Heart left ventricle (tissue), 16 donors: Measurements from ENCODE around the gene LLGL2. TPM values are rescaled to one million over a fixed set of nuclear protein-coding genes. Genes with fewer than 3 reads are reported as not detected.

ENCODE experiments used
- ATAC-seq, 4 donors: fragments of 200-7000 bp; cut with Tn5 transposase; one replicate each; pipeline ENCODE4 v1.9.1; 2020 to 2022; ENCODE audit warnings: moderate library complexity in 4 of 4, mild to moderate bottlenecking in 3 of 4, moderate number of reproducible peaks in 1 of 4
- DNase-seq, 5 donors: peaks; one replicate each; pipeline ENCODE4 v3.0.0-alpha.2; 2020
- H3K27ac ChIP-seq, 12 donors: fragments of 200-600 bp; sonication (generic) in 4 of 12; one replicate each; pipeline versions ENCODE4 v1.5.0 to v1.8.0; 2016 to 2022; ENCODE audit warnings: mild to moderate bottlenecking in 2 of 12
- H3K27me3 ChIP-seq, 9 donors: fragments of 200-600 bp; sonication (generic) in 2 of 9; one replicate each; pipeline versions ENCODE4 v1.5.1 to v1.8.0; 2016 to 2022; ENCODE audit warnings: mild to moderate bottlenecking in 3 of 9
- H3K36me3 ChIP-seq, 9 donors: fragments of 200-600 bp; sonication (generic) in 2 of 9; one replicate each; pipeline versions ENCODE4 v1.5.0 to v1.8.0; 2018 to 2022; ENCODE audit warnings: mild to moderate bottlenecking in 2 of 9
- H3K4me1 ChIP-seq, 12 donors: fragments of 200-600 bp; sonication (generic) in 4 of 12; one replicate each; pipeline versions ENCODE4 v1.5.0 to v1.8.0; 2016 to 2022; ENCODE audit warnings: mild to moderate bottlenecking in 3 of 12
- H3K4me3 ChIP-seq, 12 donors: fragments of 200-600 bp; sonication (generic) in 4 of 12; one replicate each; pipeline versions ENCODE4 v1.5.0 to v1.8.0; 2017 to 2022; ENCODE audit warnings: mild to moderate bottlenecking in 9 of 12, moderate library complexity in 4 of 12
- H3K9me3 ChIP-seq, 12 donors: fragments of 200-600 bp; sonication (generic) in 4 of 12; one replicate each; pipeline versions ENCODE4 v1.5.0 to v1.8.0; 2016 to 2022; ENCODE audit warnings: mild to moderate bottlenecking in 1 of 12
- CTCF ChIP-seq, 12 donors: fragments of 200-600 bp; sonication (generic) in 4 of 12; IDR thresholded peaks; one replicate each; pipeline versions ENCODE4 v1.5.0 to v1.8.0; 2018 to 2022; ENCODE audit warnings: antibody characterized with exemption in 12 of 12, mild to moderate bottlenecking in 5 of 12
- POLR2A ChIP-seq, 2 donors: fragments of 450-650 bp; IDR thresholded peaks; one replicate each; pipeline ENCODE4 v1.6.1; 2017; ENCODE audit warnings: antibody characterized with exemption in 2 of 2, mild to moderate bottlenecking in 2 of 2, moderate library complexity in 2 of 2
- WGBS, 4 donors: extraction: QIAGEN DNeasy Blood & Tissue Kit in 2 of 4; methylation state at CpG; one replicate each; pipeline versions ENCODE4 v1.1.5 to v1.1.7; 2013 to 2018; 5-methylcytosine and 5-hydroxymethylcytosine counted together
- intact Hi-C, 10 donors: fragments of 100-400 bp; cut with DNase I; formaldehyde crosslinking; loops; one replicate each; pipeline versions ENCODE4 v1.11.1 to v1.14.2; 2022
- polyA plus RNA-seq, 2 donors: library from polyadenylated mRNA; stranded (reverse); fragments of 200-250 nt; gene quantifications; one replicate each; pipeline ENCODE4 v1.2.3, GENCODE V29; 2013
- total RNA-seq, 9 donors: library from RNA; depleted of rRNA in 2 of 9; stranded (reverse); fragments of >200 nt in 2 of 9; fragmentation: NEBNext Ultra II Directional in 3 of 9; extraction: Animal tissue kit (Norgen Biotek cat#: 25700) in 3 of 9; gene quantifications; one replicate each; pipeline versions ENCODE4 v1.1.0 to v1.2.4, GENCODE V29; 2016 to 2023
- donor health status: ischemic (EF 13 %, LVEDD 7.1; RV severe dilation, severe dysfunction).
- donor health status: healthy with polysubstance abuse.
- donor health status: DM: no; HTN: yes; CAD: no.
- donor health status: DM: no; HTN: no; CAD: no.
- donor health status: ischemic (EF 25% LVEDD 6.9; RV normal size, moderate dysfunction).
- donor health status: ischemic (EF 25% LVEDD 5.7; RV mildly dilated, moderate dysfunction).
- donor health status: healthy.
- donor health status: DM: yes; HTN: yes; CAD: no.
- donor health status: ischemic (EF 35%, LVEDD 5.7; RV mildly dilated, moderate dysfunction).
- donor health status: nonischemic (EF 11% LVEDD 7.7; RV severe dilation, severe dysfunction).
- donor health status: DM: yes; HTN: yes; CAD: no.
- donor health status: PGD.
- donor health status: ischemic (EF 29% LVEDD 5.4; RV normal size, mild dysfunction).
- donor health status: nonischemic (EF 23%, LVEDD 6.1; RV moderate dilation, normal function).

The LLGL2 gene
- total and polyA plus RNA-seq, 11 donors: 1.8 to 8.1 (median 3.6) TPM

DNA sequence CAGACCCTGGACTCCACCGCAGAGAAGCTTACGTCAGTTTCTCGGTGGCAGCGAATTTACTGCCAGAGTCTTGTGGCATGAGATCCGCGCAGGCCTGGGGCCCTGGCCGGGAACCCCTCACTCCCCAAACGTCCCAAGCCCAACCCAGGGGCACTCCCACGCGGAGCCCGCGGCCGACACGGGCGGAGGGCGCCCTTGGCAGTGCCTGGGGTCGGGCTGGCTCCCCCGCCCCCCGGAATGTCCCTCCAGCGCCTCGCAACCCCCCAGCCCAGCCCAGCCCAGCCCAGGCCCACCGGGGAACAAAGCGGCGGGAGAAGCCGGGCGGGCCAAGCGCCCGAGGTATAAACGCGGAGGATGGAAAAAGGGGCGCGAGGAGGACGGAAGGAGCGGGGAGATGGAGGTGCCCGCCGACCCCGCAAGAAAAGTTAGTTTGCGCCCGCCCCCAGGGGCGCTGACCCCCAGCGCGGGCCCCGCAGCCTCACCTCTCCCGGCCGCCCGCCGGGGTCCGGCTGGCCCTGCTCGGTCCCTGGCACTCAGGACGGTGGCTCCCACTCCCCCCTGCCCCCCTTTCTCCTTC is 10.5 kb upstream of the LLGL2 start:
- 0 to 1% (median 0%) methylated on average over 15 to 50 of the region's 50 CpGs for WGBS, 4 donors
- peak overlapping the region; percentile 86 to 98 (median 94) for H3K27ac ChIP-seq
- H3K4me3 ChIP-seq: peak overlapping the region; percentile 77 to 99 (median 93)
- H3K4me1 ChIP-seq: peaks cover 3 to 65% (median 43%) of the 10 kb centered on the region in 12 donors
- intact Hi-C loops: loop anchor here in 9 of 10 donors (1.0 to 10.0 kb wide), 11 partner anchors 38 to 230 kb away; partner anchors contain the start of genes MYO15B (in 5 of the 9), TMEM94 (in 4 of the 9) and SLC25A19 (in 1 of the 9)
- TF ChIP-seq CTCF (IDR thresholded peaks at IDR 0.05): no peak
- TF ChIP-seq POLR2A (IDR thresholded peaks at IDR 0.05): peak in 1 of 2 donors; percentile 68
- no peaks in the 10 kb centered on the region for H3K9me3 ChIP-seq
- no peaks in the 10 kb centered on the region for H3K27me3 ChIP-seq
- H3K36me3 ChIP-seq: peaks cover 0 to 47% (median 17%) of the 10 kb centered on the region in 9 donors
- DNase-seq (peak in 2 of 5 donors; percentile 43 to 65), ATAC-seq (peak in 1 of 4 donors; percentile 0)

- intact Hi-C loops: loop anchor here in 9 of 10 donors (1.0 to 10.0 kb wide), 12 partner anchors 39 to 231 kb away; partner anchors contain the start of genes MYO15B (in 5 of the 9), TMEM94 (in 4 of the 9) and SLC25A19 (in 1 of the 9)
- ATAC-seq: peak; percentile 79 to 91 (median 90)
- 0 to 1% (median 0%) methylated on average over 15 to 78 of the region's 78 CpGs for WGBS, 4 donors
- Histone ChIP-seq H3K36me3 (peaks cover 0 to 41% (median 14%) of the 10 kb centered on the region in 9 donors), H3K9me3 (no peaks in the 10 kb centered on the region), H3K27me3 (no peaks in the 10 kb centered on the region), H3K27ac (peak within 1 kb of the TSS; percentile 86 to 98 (median 94)), H3K4me3 (peak within 1 kb of the TSS; percentile 77 to 99 (median 93)), H3K4me1 (peaks cover 3 to 58% (median 39%) of the 10 kb centered on the region in 12 donors)
- DNase-seq: peak; percentile 97 to 98 (median 98)
- TF ChIP-seq CTCF (IDR thresholded peaks at IDR 0.05) (peak; percentile 92 to 99 (median 96)), POLR2A (IDR thresholded peaks at IDR 0.05) (no peak)
Observed at GRCh38 chr17:75515496-75516254, 9.8 kb upstream of the LLGL2 start, which contains the start of gene CASKIN2. CASKIN2 (minus strand) TSS chr17:75515537; CDS start chr17:75513804, 1,733 bp downstream.

DNA sequence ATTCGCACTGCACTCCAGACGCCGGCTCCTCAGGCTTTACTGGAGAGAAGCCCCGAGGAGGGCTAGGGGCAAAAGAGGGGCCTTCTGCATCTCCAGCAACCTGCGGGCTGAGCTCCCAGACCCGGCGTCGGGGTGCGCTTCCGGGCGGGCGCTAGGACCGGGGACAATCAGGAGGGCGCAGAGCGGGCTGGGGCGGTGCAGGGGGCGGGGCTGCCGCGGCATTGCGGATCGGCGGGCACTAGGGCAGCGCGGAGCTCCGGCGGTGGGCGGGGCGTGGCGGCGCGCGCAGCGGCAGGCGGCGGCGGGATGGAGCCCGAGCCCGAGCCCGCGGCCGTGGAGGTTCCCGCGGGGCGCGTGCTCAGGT is 9.3 kb upstream of the LLGL2 start, which contains the start of gene TSEN54:
TSS of gene TSEN54 (plus strand) at position 274 of the 364 bp plus-strand sequence. CDS start at position 307, 33 bp downstream.
- 0 to 1% (median 0%) methylated on average over 8 to 45 of the region's 45 CpGs; no CpG with 5 or more reads in 1 of the 4 donors for WGBS, 4 donors
- Histone ChIP-seq H3K36me3 (peaks cover 0 to 35% (median 11%) of the 10 kb centered on the region in 9 donors), H3K4me1 (peaks cover 3 to 52% (median 35%) of the 10 kb centered on the region in 12 donors), H3K27me3 (no peaks in the 10 kb centered on the region), H3K9me3 (no peaks in the 10 kb centered on the region), H3K4me3 (peak within 1 kb of the TSS; percentile 77 to 99 (median 93)), H3K27ac (peak within 1 kb of the TSS; percentile 86 to 98 (median 94))
- intact Hi-C loops: loop anchor here in 8 of 10 donors (1.0 to 10.0 kb wide), 10 partner anchors 59 to 231 kb away; partner anchors contain the start of genes MYO15B (in 5 of the 8), TMEM94 (in 4 of the 8) and SLC25A19 (in 1 of the 8)
- TF ChIP-seq POLR2A (IDR thresholded peaks at IDR 0.05) (peak in 1 of 2 donors; percentile 28), CTCF (IDR thresholded peaks at IDR 0.05) (no peak)
- DNase-seq (peak; percentile 95 to 98 (median 96)), ATAC-seq (peak; percentile 87 to 90 (median 88))
